ENCODE results near the gene CAPS. TPM values are rescaled to one million over a fixed set of nuclear protein-coding genes. Genes with fewer than 3 reads are reported as not detected.

CAPS gene
- polyA plus RNA-seq, 3 donors: 38.8 to 51.9 (median 45.3) TPM

GRCh38 chr19:5932146-5932545 is 18.1 kb downstream of the CAPS start:
- DNase-seq: no peak

GRCh38 chr19:5932609-5933262 is 18.7 kb downstream of the CAPS start:
- DNase-seq: no peak

DNA sequence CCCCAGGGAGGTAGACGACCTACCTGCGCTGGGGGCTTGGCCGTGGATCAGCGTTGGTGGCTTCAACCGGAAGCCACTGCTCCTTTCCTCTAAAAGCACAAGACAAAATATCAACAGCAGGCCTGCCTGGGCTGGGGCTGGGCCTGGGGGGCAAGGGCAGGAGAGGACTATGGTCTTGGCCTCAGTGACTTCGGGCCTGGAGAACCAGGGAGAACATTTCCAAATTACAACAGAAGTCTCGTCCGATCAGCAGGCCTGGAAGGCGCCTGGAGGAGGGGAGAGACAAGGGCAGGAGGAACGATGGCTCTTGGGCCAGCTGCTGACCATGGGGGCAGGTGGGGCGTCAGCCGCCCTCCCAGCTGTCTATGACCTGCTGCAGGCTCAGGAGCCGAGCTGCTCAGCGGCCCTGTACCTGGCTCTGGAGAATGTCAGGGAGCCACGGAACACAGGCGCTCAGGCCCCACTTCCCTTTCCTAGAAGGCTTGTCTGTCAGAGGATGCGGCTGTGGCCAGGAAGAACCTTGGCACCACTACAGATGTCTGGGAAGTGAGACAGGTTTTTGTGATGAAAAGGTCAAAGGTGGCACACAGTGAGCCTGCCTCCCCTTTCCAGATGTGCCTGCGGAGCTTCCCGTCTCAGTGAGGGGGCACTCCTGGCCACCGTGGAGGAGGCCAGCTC is 19.5 kb downstream of the CAPS start:
- DNase-seq: no peak

- no peak for DNase-seq
These were observed 20.0 kb downstream of the CAPS start for GRCh38 chr19:5934069-5934401.

DNA sequence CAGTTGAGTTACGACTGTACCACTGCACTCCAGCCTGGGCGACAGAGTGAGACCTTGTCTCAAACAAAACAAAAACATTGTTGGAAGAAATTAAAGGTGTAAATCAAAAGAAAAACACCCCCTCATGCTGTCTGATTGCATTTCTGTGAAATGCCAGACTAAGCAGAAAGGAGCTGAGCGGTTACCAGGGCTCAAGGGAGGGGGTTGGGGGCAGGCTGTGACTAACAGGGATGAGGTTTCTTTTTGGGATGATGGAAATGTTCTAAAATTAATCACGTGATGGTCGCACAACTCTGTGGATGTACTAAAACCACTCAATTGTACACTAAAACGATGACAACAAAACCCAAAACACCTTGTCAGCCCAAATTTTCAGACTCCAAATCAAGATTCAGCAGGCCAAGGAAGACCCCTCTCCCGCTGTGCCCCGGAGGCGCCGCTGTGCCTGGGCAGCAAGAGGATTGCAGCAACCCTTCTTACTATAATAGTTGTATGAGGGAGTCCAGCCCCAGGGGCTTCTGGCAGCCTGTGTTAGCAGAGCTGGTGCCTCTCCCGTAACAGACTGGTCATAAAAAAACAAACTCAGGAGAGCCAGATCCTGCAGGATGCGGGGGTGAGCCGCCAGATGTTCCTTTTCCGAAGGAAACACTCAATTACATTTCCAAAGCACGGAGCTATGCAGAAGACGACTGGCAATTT is 20.9 kb downstream of the CAPS start:
- peak; percentile 76 for DNase-seq

DNA sequence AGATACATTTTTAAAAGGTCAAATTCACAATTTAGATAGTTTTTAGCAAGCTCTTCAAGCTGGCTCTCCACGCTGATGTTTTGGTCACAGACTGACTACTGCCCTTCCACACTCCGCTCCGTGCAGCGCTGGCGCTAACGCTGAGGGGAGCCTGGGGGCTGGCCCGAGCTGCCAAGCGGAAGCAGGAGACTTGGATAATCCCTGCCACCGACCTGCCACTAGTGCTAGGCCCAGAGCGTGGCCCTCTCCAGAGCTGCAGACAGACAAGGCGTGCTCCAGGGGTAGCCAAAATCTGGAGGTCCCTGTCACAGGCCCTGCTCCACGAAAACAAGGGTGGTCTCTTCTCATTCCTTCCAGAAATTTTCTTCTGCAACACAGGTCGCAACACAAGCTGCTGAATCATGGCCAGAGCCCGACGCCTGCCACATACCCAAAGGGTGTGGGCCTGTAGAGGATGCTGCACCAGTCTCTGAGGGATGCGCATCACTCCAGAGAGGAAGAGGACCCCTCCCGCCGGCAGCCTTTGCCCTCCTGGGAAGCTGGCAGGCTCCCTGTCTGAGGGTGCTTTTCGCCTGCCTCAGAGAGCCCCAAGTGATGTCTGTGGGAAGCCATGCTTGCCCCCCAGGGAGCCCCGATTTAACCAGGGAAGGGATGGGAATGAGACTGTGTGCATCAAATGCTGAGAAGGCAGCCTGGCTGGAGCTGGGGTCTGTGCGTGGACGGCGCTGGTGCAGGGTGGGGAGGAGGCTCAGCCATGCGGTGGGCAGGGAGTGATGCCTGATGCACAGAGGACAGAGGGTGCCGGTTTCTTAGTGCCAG is 21.6 kb downstream of the CAPS start:
- DNase-seq: no peak

DNA sequence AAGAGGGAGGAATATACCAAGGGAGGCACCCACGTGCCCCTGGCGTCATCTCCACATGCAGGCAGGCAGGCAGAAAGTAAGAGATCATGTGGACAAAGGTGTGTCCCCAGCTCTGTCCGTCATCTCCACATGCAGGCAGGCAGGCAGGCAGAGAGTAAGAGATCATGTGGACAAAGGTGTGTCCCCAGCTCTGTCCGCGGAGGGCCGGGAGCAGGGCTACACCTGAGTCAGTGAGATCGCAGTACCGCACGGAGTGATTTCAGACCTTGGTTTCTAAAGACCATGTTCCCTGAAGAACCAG is 22.2 kb downstream of the CAPS start:
- DNase-seq: no peak

GRCh38 chr19:5937550-5937949 is 23.5 kb downstream of the CAPS start:
- DNase-seq: no peak

DNA sequence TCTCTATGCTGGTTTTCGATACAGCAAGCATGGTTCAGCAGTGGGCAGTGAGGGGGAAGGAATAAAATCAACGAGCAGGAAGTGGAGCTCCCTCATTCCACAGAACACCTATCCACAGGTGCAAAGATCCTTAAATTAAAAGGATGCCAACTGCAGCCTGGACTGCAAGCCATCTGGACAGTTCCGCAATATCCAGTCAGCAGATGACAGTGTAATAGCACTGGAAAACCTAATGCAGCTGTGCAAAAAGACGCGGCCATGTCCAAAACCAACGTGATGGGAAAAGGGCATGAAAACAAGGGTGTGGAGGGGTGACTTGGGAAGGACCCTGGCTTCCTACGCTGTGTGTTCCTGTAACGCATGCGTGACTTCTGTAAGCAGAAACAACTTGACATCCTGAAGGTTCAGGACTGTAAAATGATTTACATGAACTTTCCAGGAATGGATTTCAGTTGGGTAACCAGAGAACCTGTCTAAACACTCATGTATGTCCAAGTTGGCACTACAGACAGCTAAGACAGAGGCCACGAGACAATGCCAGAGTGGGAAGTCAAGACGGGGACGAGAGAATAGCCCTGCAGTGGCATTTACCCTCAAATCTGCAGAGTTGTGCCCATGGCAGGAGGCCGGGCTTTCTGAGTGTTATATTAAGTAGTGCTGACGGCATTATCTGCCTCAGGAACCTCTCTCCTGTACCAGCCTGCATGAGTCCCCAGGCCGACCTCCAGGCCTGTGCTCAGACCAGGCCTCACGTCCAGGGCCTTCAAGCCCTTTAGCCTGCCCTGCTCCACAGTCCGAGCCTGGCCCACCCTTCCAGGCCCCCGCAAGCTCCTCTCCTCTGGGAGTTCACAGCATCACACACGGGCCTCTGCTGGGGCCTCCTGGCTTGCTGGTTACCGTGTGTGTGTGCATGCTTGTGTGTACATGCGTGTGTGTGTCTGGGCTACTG is 26.5 kb downstream of the CAPS start:
- no peak for DNase-seq

- no peak for DNase-seq
These were observed 27.6 kb downstream of the CAPS start for GRCh38 chr19:5941673-5942072.

DNA sequence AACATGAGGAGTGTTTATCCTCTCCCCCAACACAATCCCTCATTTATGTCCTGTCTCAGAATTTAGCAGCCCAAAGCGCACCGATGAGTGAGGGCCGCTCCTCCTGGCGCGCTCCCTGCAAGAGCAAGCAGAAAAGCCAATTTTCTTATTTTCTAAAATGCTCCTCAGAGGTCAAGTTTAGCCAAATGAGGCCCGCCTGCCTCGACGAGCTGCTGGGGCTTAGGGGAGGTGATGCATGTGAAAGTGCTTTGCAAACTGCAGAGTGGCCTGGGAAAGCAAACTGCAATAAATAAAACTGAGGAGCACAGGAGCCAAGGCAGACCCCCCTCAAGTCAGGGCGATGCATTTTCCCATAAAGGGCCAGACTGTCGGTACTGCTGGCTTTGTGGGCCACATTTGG is 29.0 kb downstream of the CAPS start:
- no peak for DNase-seq

- DNase-seq: no peak
These were observed 29.6 kb downstream of the CAPS start for GRCh38 chr19:5943623-5944022.

DNA sequence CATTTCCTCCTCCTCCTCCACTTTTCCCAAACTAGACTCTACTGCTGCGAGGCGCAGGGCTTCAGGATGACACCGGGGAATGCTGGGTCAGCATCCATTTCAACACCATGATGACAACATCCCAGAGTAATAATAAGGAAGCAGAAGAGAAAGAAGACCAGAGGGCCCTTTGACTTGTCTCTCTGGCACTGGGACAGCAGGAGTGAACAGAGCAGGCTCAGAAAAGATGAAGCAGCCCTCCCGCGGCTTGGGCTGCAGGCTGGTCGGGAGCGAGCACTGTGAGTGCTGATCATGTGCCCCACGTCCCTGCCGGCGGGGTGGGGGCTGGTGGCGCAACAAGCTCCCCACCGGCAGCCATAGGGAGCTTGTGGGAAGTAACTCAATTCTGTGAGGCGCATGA is 33.4 kb downstream of the CAPS start:
- DNase-seq: no peak

DNA sequence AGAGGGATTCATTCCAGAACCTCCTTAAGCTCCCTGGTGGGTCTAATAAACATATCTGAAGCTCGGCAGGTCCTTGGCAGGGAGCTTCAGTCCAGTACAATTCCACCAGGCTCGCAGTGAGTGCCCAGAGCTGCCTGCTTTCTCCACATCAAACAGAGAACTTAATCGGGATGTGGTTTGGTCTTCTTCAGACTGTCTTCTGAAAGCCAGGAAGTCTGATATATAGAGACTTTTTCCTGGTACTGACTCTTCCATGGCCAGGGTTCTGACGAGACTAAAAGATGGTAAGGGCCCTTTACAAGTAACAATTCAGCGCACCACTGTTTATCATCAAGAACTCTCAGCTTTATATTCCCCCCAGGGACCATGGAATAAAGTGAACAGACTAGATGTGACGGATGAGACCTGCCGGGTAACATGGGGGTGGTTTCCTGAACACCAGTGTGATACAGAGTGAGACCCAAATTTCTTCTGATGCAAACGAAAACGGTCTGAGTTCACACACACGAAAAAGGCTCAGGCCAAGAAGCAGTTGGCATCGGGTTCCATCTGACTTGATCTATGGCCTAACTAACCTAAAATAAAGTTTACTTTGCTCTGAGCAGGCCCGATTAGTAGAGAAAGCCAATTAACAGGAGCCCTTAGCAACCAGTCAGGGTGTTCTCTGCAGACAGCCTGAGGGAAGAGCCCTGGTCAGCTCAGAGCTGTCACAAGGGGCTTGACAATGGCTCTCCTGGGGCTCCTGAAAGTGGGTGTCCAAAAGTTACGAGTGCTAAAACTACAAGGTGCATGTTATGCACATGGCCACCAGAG is 34.9 kb downstream of the CAPS start:
- no peak for DNase-seq

DNA sequence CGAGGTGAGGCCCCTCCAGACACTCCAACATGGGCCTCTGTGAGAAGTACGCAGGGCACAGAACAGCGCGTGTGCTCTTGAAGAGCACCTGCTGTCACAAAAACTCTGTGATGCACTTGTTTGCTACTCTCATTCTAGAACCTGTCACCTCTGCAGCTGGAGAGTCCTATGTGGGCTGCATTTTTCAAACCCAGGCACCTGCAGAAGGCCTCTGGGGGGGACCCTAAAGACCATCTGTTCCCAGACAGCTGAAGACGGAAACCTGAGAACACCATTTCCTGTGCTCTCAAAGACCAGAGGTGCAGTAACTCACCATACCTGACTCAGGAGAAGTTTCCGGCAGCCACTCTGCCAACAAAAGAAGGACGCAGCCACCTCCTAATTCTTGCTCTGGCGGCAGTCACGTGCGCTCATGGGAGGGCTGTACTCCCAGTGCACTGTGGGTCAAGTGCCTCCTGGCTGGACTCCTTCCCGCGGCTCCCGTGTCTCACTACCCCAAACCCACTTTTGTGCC is 35.8 kb downstream of the CAPS start:
- no peak for DNase-seq

DNA sequence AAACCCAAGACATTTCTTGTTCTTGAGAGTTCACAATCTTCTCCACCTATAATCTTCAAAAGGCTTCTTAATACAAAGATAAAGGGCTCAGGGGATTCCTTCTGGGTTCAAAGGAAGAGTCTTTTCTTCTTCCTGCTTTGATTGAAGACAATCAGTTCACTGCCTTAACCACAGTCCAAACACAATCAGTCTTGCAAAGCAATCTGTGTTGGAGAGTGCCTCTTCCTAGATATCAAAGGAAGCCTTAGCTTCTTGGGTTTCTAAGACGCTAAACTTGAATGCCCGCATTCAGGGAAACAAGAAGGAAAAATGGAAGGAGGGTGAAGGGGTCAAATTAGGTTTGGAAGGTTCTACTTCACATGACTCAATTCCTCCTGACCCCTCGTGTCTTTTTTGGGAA is 36.7 kb downstream of the CAPS start:
- DNase-seq: no peak

GRCh38 chr19:5951338-5951861 is 37.3 kb downstream of the CAPS start:
- DNase-seq: no peak

- DNase-seq: no peak
These were observed 38.4 kb downstream of the CAPS start for GRCh38 chr19:5952193-5953029.

DNA sequence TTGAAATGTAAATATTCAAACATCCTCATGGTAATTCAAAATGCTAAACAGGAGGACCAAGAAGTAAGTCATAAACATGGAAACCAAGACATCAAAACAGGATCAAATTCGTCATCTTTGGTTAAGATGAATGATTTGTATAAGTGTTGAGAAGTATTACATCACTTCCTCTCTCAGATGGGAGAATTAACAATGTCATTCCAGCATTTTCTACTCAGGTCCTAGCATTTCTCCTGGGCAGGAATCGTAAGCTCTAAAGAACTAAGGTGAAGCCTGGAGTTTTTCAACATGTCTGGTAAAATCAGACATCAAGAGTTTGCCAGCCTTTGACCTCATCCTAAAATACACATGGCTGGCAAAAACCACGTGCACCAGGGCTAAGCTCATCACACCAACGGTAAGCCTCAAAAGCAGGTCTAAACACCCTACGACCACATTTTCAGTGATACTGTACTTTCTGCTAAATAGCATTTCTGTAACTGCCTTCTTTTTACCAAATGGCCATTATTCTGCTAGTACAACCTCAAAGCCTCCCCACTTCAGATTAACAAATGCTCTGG is 39.1 kb downstream of the CAPS start:
- no peak for DNase-seq
